ENCODE data around the gene ZMIZ1.

ZMIZ1 gene

GRCh38 chr10:79238606-79239005, 169.8 kb downstream of the ZMIZ1 start:
- no peak for DNase-seq

GRCh38 chr10:79239275-79239779, 170.6 kb downstream of the ZMIZ1 start:
- no peak for DNase-seq

GRCh38 chr10:79239924-79240581, 171.3 kb downstream of the ZMIZ1 start:
- no peak for DNase-seq

DNA sequence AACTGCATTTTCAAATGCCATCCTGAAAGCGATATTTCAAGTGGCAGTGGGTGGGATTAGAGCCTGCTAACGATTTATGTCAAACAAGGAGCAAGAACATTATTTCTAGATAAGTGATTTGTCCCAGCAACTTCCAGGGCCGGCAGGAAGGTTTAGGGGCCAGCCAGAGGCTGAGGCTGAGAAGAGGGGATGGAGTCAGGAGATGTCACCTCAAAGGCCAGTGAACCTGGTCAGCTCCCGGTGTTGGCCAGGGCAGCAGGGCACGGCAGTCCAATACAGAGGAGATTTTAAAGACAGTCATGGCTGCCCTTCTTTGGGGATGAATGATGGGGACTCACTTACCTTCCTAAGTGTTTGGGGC, 172.8 kb downstream of the ZMIZ1 start:
- no peak for DNase-seq

DNA sequence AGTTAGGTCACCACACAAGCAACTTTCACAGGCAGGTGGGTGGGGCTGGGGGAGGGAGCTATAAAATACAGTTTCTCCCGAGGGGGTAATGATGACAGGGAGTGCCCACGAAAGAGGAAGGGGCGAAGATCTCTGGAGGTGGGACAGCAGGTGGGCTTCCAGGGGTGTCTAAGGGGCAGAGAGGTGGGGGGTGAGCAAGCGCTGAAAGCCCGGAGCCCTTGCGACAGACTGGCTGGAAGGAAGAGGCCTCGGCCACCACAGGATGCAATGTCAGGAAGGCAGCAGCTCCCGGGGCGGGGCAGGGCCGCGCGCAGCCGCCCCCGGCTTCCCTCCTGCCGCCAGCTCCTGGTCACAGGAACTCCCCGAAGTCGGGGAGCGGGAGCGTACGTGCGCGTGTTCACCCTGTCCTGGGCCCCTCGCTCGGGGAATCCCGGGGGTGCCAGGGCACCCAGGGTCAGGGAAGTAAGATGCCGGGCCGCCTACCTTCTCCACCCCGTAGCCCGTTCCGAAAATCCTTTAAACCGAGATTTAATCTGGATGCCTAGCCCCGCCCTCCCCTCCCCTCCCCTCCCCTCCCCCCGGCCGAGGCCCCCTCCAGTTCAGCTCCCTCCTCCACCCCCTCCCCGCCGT, 173.3 kb downstream of the ZMIZ1 start:
- DNase-seq, result peak; percentile 47

- peak; percentile 59 for DNase-seq
These were observed 173.9 kb downstream of the ZMIZ1 start for GRCh38 chr10:79242620-79243152.

GRCh38 chr10:79243181-79244067, 174.7 kb downstream of the ZMIZ1 start:
- peak; percentile 33 for DNase-seq

DNA sequence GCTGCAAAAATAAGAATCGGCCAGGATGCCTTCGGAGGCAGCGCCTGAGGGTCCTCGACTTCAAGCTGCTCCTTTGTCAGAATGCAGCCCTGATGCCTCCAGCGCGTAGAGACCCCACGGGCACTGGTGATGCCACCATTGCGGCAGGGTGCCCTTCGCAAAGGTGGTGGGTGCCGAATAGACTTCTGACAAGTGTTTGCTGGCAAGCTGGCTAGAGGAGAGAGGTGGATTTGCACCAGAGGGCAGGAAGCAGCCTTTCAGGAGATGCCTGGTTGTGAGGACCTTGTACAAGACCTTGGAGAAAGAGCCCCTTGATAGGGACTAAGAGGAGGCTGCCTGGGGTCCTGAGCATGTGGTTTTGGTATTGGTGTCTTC, 175.3 kb downstream of the ZMIZ1 start:
- DNase-seq, result no peak

- DNase-seq, result peak; percentile 28
These were observed 176.2 kb downstream of the ZMIZ1 start for GRCh38 chr10:79244841-79245504.

- no peak for DNase-seq
These were observed 176.9 kb downstream of the ZMIZ1 start for GRCh38 chr10:79245539-79246208.

DNA sequence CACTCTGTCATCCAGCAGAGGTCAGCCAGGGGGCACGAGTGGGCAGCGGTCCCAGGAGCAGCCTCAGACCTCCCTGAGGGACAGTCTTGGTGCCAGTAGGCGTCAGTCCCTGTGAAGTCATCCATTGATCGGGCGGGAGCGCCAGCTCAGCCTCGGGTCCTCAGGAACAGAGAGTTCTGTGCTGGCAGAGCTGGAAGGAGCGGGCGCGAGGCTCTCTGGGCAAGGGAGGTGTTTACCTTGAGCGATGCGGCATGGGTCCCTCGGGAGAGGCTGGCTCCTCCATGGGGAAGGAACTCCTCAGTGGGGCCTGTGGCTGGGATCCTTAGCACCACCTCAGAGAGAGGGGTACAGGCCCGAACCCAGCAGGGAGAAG, 177.4 kb downstream of the ZMIZ1 start:
- no peak for DNase-seq

DNA sequence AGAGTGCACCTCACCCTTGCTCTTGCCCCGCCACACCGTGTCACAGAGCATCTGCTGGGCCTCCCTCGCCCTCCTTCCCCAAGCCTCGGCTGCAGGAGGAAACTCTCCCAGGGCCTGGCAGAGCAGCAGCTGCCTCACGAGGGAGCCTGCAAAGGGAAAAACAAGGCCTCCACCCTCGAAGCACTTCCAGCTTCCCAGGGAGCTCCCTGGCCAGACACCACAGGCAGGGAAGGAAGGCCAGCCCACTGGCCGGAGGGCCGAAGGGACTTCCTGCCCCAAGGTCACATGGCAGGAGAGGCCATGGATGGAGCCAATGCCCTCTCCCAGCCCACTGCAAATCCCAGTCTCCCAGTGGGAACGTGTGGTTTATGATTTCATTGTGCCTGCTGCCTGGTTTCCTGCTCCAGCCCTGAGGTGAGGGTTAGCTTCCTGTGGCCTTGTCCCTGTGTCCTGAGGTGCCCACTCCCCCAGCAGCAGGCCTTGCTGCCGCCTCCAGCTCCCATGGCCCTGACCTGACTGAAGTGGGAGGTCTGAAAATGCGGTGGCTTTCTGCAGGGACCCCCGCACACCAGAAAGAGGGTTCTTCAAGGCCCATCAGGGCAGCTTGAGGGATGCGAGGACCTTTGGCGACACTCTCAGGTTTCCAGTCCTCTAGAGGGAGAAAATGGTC, 178.0 kb downstream of the ZMIZ1 start:
- no peak for DNase-seq

DNA sequence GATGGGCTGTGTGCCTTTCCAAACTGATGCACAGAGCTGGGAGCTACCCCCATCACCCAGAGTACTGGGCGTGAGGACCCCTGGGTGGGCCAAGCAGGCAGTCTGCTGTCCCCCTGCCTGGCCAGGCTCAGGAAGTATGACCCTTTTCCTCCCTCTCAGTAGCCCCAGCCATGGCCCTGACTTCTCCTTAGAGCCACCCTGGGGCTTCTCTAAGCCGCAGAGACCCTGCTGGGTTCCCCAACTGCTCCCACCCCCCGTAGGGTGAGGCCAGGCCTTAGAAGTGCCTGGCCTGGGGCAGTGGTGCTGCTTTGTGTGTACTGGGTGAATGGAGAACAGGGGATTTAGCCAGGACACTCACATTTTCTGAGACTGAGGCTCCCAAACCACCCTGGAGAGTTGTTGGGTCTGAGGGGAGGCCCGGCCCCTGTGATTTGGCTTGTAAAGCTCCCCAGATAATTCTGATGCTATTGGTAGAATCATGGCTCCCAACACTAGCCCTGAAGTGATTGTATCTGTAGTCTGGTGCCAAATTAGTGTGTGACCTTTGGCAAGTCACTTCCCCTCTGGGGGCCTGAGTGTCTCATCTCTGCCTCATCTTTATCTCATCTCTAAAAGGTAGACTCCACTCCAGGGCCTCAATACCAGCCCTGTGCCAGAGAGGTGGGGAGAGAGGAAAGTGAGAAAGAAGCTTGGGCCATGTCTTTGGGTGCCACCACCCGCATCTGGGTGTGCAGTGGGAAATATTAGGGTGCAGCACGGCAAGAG, 178.8 kb downstream of the ZMIZ1 start:
- DNase-seq, result peak; percentile 25

- DNase-seq, result peak; percentile 25
These were observed 179.8 kb downstream of the ZMIZ1 start for GRCh38 chr10:79248341-79249185.

GRCh38 chr10:79249186-79250121, 180.7 kb downstream of the ZMIZ1 start:
- no peak for DNase-seq

GRCh38 chr10:79250259-79250658, 181.5 kb downstream of the ZMIZ1 start:
- DNase-seq, result no peak

DNA sequence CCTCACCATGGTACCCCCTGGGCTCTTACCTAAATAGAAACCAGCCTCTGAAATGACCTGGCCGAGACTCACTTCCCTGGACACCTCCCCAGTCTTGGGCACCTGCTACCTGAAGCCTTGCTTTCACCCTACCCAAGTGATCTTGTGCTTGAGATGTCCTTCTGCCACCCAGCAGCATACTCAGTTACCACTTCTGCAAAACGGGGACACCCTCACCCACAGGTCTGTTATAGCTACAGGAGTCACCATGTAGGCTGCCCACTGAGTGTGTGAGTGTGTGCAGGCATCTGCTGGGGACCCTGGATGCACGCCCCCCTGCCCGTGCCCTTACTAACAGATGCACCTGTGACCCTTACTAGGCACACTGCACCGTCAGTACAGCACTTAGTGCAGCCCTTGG, 183.7 kb downstream of the ZMIZ1 start:
- no peak for DNase-seq

GRCh38 chr10:79252971-79253370, 184.2 kb downstream of the ZMIZ1 start:
- no peak for DNase-seq

DNA sequence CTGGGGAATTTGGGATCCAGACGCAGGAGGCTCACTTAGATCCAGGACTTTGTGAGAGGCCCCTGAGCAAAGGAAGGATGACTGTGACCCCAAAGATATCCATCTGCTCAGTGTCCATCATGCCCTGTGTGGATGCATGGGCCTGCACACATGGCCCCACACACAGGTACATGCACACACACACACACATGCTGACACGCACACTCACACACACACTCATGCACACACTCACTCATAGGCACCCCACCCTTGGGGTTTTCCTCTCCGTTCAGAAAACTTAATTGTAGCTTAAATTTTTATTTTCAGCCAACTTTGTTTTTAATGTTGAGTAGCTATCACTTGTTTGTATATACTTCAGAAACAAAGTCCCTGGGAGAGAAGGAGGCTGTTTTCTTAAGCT, 184.9 kb downstream of the ZMIZ1 start:
- no peak for DNase-seq
